Gastrocnemius medialis (tissue), 4 donors: ENCODE data around the gene MMP28.

Source experiments
- CTCF ChIP-seq, 5 experiments: fragments of 450-650 bp in 3 of 5; fragments of 200-600 bp in 2 of 5; sonication (generic) in 2 of 5; IDR thresholded peaks in 4 of 5; conservative IDR thresholded peaks in 1 of 5; 1 replicate in 4 of 5; 2 replicates in 1 of 5; pipeline ENCODE4 v1.5.1; 2016 to 2019; ENCODE audit warnings: antibody characterized with exemption in 5 of 5, mild to moderate bottlenecking in 3 of 5, moderate library complexity in 3 of 5
- POLR2A ChIP-seq, 2 donors: fragments of 450-650 bp; IDR thresholded peaks; one replicate each; pipeline ENCODE4 v1.6.1; 2017; ENCODE audit warnings: antibody characterized with exemption in 2 of 2, mild to moderate bottlenecking in 2 of 2, moderate library complexity in 2 of 2

DNA sequence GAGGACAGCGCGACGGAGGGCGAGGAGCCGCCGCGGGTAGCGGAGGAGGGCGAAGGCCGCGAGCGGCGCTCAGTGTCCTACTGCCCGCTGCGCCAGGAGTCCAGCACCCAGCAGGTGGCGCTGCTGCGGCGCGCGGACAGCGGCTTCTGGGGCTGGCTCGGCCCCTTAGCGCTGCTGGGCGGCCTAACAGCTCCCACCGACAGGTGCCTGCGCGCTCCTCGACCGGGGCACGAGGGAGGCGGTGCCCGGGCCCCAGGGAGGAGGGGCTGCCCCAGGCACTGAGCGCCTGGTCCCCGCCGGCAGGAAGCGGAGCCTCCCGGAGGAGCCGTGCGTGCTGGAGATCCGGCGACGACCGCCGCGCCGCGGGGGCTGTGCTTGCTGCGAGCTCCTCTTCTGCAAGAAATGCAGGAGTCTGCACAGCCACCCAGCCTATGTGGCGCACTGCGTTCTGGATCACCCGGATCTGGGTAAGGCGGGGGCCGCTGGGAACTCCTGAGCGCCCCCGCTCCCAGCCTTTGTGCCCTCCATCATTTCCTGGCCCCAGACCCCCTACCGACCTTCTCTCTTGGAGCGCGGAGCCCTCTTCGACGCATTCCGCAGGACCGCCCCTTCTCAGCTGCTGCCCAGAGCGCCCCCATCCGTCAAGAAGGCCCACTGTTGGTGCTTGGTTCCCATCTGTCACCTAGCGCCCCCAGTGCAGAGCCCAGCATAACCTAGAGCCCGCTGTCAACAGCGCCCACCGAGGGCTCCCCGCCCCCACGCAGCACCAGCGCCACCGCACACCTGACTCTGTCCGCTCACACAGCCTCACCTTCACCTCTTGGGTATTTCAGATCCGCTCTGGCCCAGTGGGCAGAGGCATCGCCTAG is 31.1 kb downstream of the MMP28 start:
- TF ChIP-seq CTCF (IDR thresholded peaks at IDR 0.05 in 4 of 5, conservative IDR thresholded peaks at IDR 0.05 in 1 of 5) (peak; percentile 90 to 98 (median 97)), POLR2A (IDR thresholded peaks at IDR 0.05) (no peak)
